HepG2 (cell line): ENCODE results near the gene CHST14. TPM values are rescaled to one million over a fixed set of nuclear protein-coding genes. Genes with fewer than 3 reads are reported as not detected.

ENCODE experiments used
- CCAR2 ChIP-seq: fragments of 200-400 bp; formaldehyde crosslinking; optimal IDR thresholded peaks from 2 replicates; pipeline ENCODE3; 2018; ENCODE audit warnings: low read depth, mild to moderate bottlenecking, low read length, moderate library complexity
- CHD4 ChIP-seq: fragments of 200-600 bp; sonication (generic); IDR thresholded peaks from 2 replicates; pipeline ENCODE4 v1.7.0; 2017; ENCODE audit warnings: mild to moderate bottlenecking, low read length, borderline replicate concordance
- CTCF ChIP-seq: sonication (generic); formaldehyde crosslinking; IDR thresholded peaks from 2 replicates; pipeline ENCODE4 v1.5.0; 2020; ENCODE audit warnings: mild to moderate bottlenecking, missing genetic modification reagents, moderate library complexity
- EHMT2 ChIP-seq: fragments of 200-600 bp; sonication (generic); IDR thresholded peaks from 2 replicates; pipeline ENCODE4 v1.7.0; 2017; ENCODE audit warnings: antibody characterized with exemption, low read depth, low read length, borderline replicate concordance
- GPN1 ChIP-seq: sonication (generic); formaldehyde crosslinking; IDR thresholded peaks from 2 replicates; pipeline ENCODE4 v1.5.1; 2020; ENCODE audit warnings: missing genetic modification reagents, borderline replicate concordance
- HMGA1 ChIP-seq: sonication (generic); formaldehyde crosslinking; conservative IDR thresholded peaks from 2 replicates; pipeline ENCODE4 v1.4.0; 2020; ENCODE audit warnings: missing genetic modification reagents
- KDM3A ChIP-seq: IDR thresholded peaks from 2 replicates; pipeline ENCODE4 v1.6.1; 2018; ENCODE audit warnings: low read depth, missing compliant biosample characterization
- KLF12 ChIP-seq: sonication (generic); formaldehyde crosslinking; IDR thresholded peaks from 2 replicates; pipeline ENCODE4 v1.4.0; 2020; ENCODE audit warnings: missing genetic modification reagents, borderline replicate concordance
- PREB ChIP-seq: sonication (generic); formaldehyde crosslinking; IDR thresholded peaks from 2 replicates; pipeline ENCODE4 v1.4.0; 2020; ENCODE audit warnings: missing genetic modification reagents
- RBM22 ChIP-seq: fragments of 200-400 bp; formaldehyde crosslinking; optimal IDR thresholded peaks from 2 replicates; pipeline ENCODE3; 2017; ENCODE audit warnings: mild to moderate bottlenecking, low read length, moderate library complexity
- RFXAP ChIP-seq: sonication (generic); formaldehyde crosslinking; IDR thresholded peaks from 2 replicates; pipeline ENCODE4 v1.4.0; 2020; ENCODE audit warnings: missing genetic modification reagents, borderline replicate concordance
- SNAPC2 ChIP-seq: sonication (generic); formaldehyde crosslinking; IDR thresholded peaks from 2 replicates; pipeline ENCODE4 v1.8.1; 2022; ENCODE audit warnings: mild to moderate bottlenecking, missing genetic modification reagents
- SP5 ChIP-seq: IDR thresholded peaks from 2 replicates; pipeline ENCODE4 v1.6.1; 2016; ENCODE audit warnings: low read depth, borderline replicate concordance
- SRSF1 ChIP-seq: fragments of 200-400 bp; formaldehyde crosslinking; optimal IDR thresholded peaks from 2 replicates; pipeline ENCODE3; 2017; ENCODE audit warnings: mild to moderate bottlenecking, low read depth, low read length, moderate library complexity
- STAT6 ChIP-seq: sonication (generic); formaldehyde crosslinking; IDR thresholded peaks from 2 replicates; pipeline ENCODE4 v1.4.0; 2020; ENCODE audit warnings: missing genetic modification reagents, mild to moderate bottlenecking, borderline replicate concordance
- SUZ12 ChIP-seq: fragments of 150-350 bp; IDR thresholded peaks from 2 replicates; pipeline ENCODE4 v1.6.1; 2014; ENCODE audit warnings: low read depth, low read length
- TCF12 ChIP-seq, 2 experiments: fragments of 450-650 bp in 1 of 2; sonication (generic) in 1 of 2; formaldehyde crosslinking in 1 of 2; IDR thresholded peaks; 2 replicates each; pipeline versions ENCODE4 v1.6.1 to v1.8.0; 2017 to 2022; ENCODE audit warnings: antibody characterized with exemption in 1 of 2, mild to moderate bottlenecking in 1 of 2, missing genetic modification reagents in 1 of 2, moderate library complexity in 1 of 2
- TSC22D2 ChIP-seq: sonication (generic); formaldehyde crosslinking; IDR thresholded peaks from 2 replicates; pipeline ENCODE4 v1.5.1; 2020; ENCODE audit warnings: missing genetic modification reagents, mild to moderate bottlenecking, borderline replicate concordance
- ZNF136 ChIP-seq: sonication (generic); formaldehyde crosslinking; IDR thresholded peaks from 2 replicates; pipeline ENCODE4 v1.8.1; 2022; ENCODE audit warnings: low read depth, mild to moderate bottlenecking, moderate library complexity, missing genetic modification reagents
- ZNF230 ChIP-seq: sonication (generic); formaldehyde crosslinking; IDR thresholded peaks from 2 replicates; pipeline ENCODE4 v1.4.0; 2020; ENCODE audit warnings: mild to moderate bottlenecking, missing genetic modification reagents
- ZNF296 ChIP-seq: sonication (generic); formaldehyde crosslinking; conservative IDR thresholded peaks from 2 replicates; pipeline ENCODE4 v1.5.0; 2020; ENCODE audit warnings: mild to moderate bottlenecking, missing genetic modification reagents
- ZNF800 ChIP-seq: sonication (generic); formaldehyde crosslinking; IDR thresholded peaks from 2 replicates; pipeline ENCODE4 v1.4.0; 2020; ENCODE audit warnings: missing genetic modification reagents
- polyA plus RNA-seq, 8 experiments: library from polyadenylated mRNA; depleted of rRNA in 3 of 8; stranded (reverse) in 7 of 8; unstranded in 1 of 8; fragments of >200 nt; fragmentation: Illumina TruSeq in 4 of 8; extraction: Trizol in 4 of 8; gene quantifications; 2 replicates each; pipeline versions ENCODE4 v1.2.1 to v1.2.3, GENCODE V29; 2011 to 2016; ENCODE audit warnings: low read depth in 4 of 8, missing spikeins in 1 of 8, mixed read lengths in 1 of 8; ENCODE audit not compliant: insufficient read depth in 1 of 8
- total RNA-seq, 5 experiments: library from RNA; depleted of rRNA; stranded (reverse); fragments of >200 nt; fragmentation: Illumina TruSeq; extraction: Trizol; gene quantifications; 2 replicates each; pipeline ENCODE4 v1.2.3, GENCODE V29; 2016; ENCODE audit warnings: low read depth in 1 of 5

Gene CHST14
- total and polyA plus RNA-seq, 2 of the 13 experiments (the other 11 are each of a cell fraction or from before 2014, with no cell fraction given) = 8.9 to 12.4 TPM

GRCh38 chr15:40441565-40442531 lies 28.9 kb upstream of the CHST14 start (continued):
- peak; percentile 61 for TF ChIP-seq CTCF (CRISPR knock-in tag)
- no peak for TF ChIP-seq TCF12 (IDR thresholded peaks at IDR 0.05)
- TF ChIP-seq TCF12 (CRISPR knock-in tag; IDR thresholded peaks at IDR 0.05) = no peak
- no peak for TF ChIP-seq STAT6 (CRISPR knock-in tag)
- no peak for TF ChIP-seq SUZ12
- no peak for TF ChIP-seq SRSF1
- no peak for TF ChIP-seq RFXAP (CRISPR knock-in tag)
- TF ChIP-seq SNAPC2 = no peak
- no peak for TF ChIP-seq HMGA1 (CRISPR knock-in tag)
- TF ChIP-seq RBM22 = no peak
- no peak for TF ChIP-seq CCAR2
- no peak for TF ChIP-seq TSC22D2 (CRISPR knock-in tag)
- TF ChIP-seq KDM3A (CRISPR knock-in tag) = no peak
- no peak for TF ChIP-seq ZNF230 (CRISPR knock-in tag)
- TF ChIP-seq CHD4 = no peak
- no peak for TF ChIP-seq ZNF296
- no peak for TF ChIP-seq ZNF800 (CRISPR knock-in tag)
- no peak for TF ChIP-seq SP5 (CRISPR knock-in tag)
- TF ChIP-seq ZNF136 (CRISPR knock-in tag) = no peak
- no peak for TF ChIP-seq GPN1 (CRISPR knock-in tag)
- TF ChIP-seq EHMT2 = no peak
- no peak for TF ChIP-seq PREB (CRISPR knock-in tag)
- TF ChIP-seq KLF12 = no peak
